Neural cell (in vitro differentiated cells): Measurements from ENCODE around the gene ESPNL. TPM values are rescaled to one million over a fixed set of nuclear protein-coding genes. Genes with fewer than 3 reads are reported as not detected.

Source experiments
- H2AFZ ChIP-seq: fragments of 200-600, 300-800 bp; sonication (generic), shearing (Covaris generic); 2 replicates; pipeline ENCODE4 v1.6.0; 2014; ENCODE audit warnings: low read depth, mild to moderate bottlenecking, antibody characterized with exemption, low read length, moderate library complexity
- H3F3A ChIP-seq: fragments of 200-600 bp; shearing (Covaris generic); 2 replicates; pipeline ENCODE4 v1.6.1; 2016; ENCODE audit warnings: mild to moderate bottlenecking, moderate library complexity, mixed read lengths, antibody characterized with exemption, low read length; ENCODE audit not compliant: insufficient read depth, poor library complexity, severe bottlenecking
- H3K27ac ChIP-seq: fragments of 200-600, 300-800 bp; sonication (generic), shearing (Covaris generic); 2 replicates; pipeline ENCODE4 v1.5.1; 2014; ENCODE audit warnings: mild to moderate bottlenecking, low read length, moderate library complexity
- H3K27me3 ChIP-seq: fragments of 300-800, 200-600 bp; sonication (generic), shearing (Covaris generic); 2 replicates; pipeline ENCODE4 v1.6.0; 2014; ENCODE audit warnings: mild to moderate bottlenecking, low read depth, low read length, moderate library complexity; ENCODE audit not compliant: insufficient read depth
- H3K36me3 ChIP-seq: fragments of 300-800, 200-600 bp; sonication (generic), shearing (Covaris generic); 2 replicates; pipeline ENCODE4 v1.5.1; 2014; ENCODE audit warnings: mild to moderate bottlenecking, antibody characterized with exemption, low read length, moderate library complexity; ENCODE audit not compliant: insufficient read depth
- H3K4me2 ChIP-seq: fragments of 300-800, 200-600 bp; sonication (generic), shearing (Covaris generic); 2 replicates; pipeline ENCODE4 v1.6.0; 2014; ENCODE audit warnings: mild to moderate bottlenecking, low read length
- H3K4me3 ChIP-seq: fragments of 300-800, 200-600 bp; sonication (generic), shearing (Covaris generic); 2 replicates; pipeline ENCODE4 v1.5.1; 2014; ENCODE audit warnings: mild to moderate bottlenecking, low read length, moderate library complexity
- H3K79me2 ChIP-seq: fragments of 200-600 bp; shearing (Covaris generic); replicated peaks from 2 replicates; pipeline ENCODE4 v1.6.0; 2014; ENCODE audit warnings: mild to moderate bottlenecking, low read length, moderate library complexity; ENCODE audit not compliant: insufficient read depth
- H3K9ac ChIP-seq: fragments of 300-800, 200-600 bp; sonication (generic), shearing (Covaris generic); 2 replicates; pipeline ENCODE4 v1.6.1; 2016; ENCODE audit warnings: mild to moderate bottlenecking, low read length, mixed read lengths
- H3K9me2 ChIP-seq: fragments of 200-600 bp; shearing (Covaris generic); 2 replicates; pipeline ENCODE4 v1.6.1; 2016; ENCODE audit warnings: mild to moderate bottlenecking, low read length, mixed read lengths; ENCODE audit not compliant: insufficient read depth
- H3K9me3 ChIP-seq: fragments of 200-600, 300-800 bp; sonication (generic), shearing (Covaris generic); 2 replicates; pipeline ENCODE4 v1.6.1; 2016; ENCODE audit warnings: mild to moderate bottlenecking, mixed run types, low read length, moderate library complexity, mixed read lengths
- H4K20me1 ChIP-seq: fragments of 200-600 bp; shearing (Covaris generic); 2 replicates; pipeline ENCODE4 v1.6.1; 2016; ENCODE audit warnings: mild to moderate bottlenecking, mixed run types; ENCODE audit not compliant: insufficient read depth
- EP300 ChIP-seq: fragments of 450-650 bp; conservative IDR thresholded peaks from 2 replicates; pipeline ENCODE4 v1.6.1; 2014; ENCODE audit warnings: antibody characterized with exemption, mild to moderate bottlenecking, moderate library complexity; ENCODE audit not compliant: poor library complexity, severe bottlenecking
- EZH2 ChIP-seq: fragments of 200-600, 300-800 bp; shearing (Covaris generic), sonication (generic); IDR thresholded peaks from 2 replicates; pipeline ENCODE4 v1.6.1; 2014; ENCODE audit warnings: antibody characterized with exemption, low read length, borderline replicate concordance, mild to moderate bottlenecking; ENCODE audit not compliant: insufficient read depth, poor library complexity, severe bottlenecking
- MXI1 ChIP-seq: fragments of 450-650 bp; conservative IDR thresholded peaks from 2 replicates; pipeline ENCODE4 v1.6.1; 2014; ENCODE audit warnings: antibody characterized with exemption, mild to moderate bottlenecking; ENCODE audit not compliant: poor library complexity, severe bottlenecking
- POLR2AphosphoS5 ChIP-seq: IDR thresholded peaks from 2 replicates; pipeline ENCODE4 v1.6.1; 2012
- RAD21 ChIP-seq: fragments of 450-650 bp; conservative IDR thresholded peaks from 2 replicates; pipeline ENCODE4 v1.6.1; 2014; ENCODE audit warnings: antibody characterized with exemption, mild to moderate bottlenecking, moderate library complexity
- SMC3 ChIP-seq: fragments of 450-650 bp; conservative IDR thresholded peaks from 2 replicates; pipeline ENCODE4 v1.6.1; 2014; ENCODE audit warnings: antibody characterized with exemption, mild to moderate bottlenecking, moderate library complexity; ENCODE audit not compliant: poor library complexity
- TAF1 ChIP-seq: IDR thresholded peaks from 2 replicates; pipeline ENCODE4 v1.6.1; 2012; ENCODE audit warnings: low read depth
- polyA plus RNA-seq: library from polyadenylated mRNA; depleted of rRNA; stranded (reverse); fragments of >200 nt; gene quantifications from 2 replicates; pipeline ENCODE4 v1.2.3, GENCODE V29; 2014
- TF ChIP-seq, protein P1 (sequence below): fragments of 450-650 bp; IDR thresholded peaks from 2 replicates; pipeline ENCODE4 v1.5.1; 2014; ENCODE audit warnings: antibody characterized with exemption, mild to moderate bottlenecking, moderate library complexity; ENCODE audit not compliant: poor library complexity, severe bottlenecking
- TF ChIP-seq, protein P2 (sequence below): IDR thresholded peaks from 2 replicates; pipeline ENCODE4 v1.6.1; 2012; ENCODE audit warnings: borderline replicate concordance

ESPNL gene
- polyA plus RNA-seq, 1 donor from 2014 or later = 0.69 TPM

DNA sequence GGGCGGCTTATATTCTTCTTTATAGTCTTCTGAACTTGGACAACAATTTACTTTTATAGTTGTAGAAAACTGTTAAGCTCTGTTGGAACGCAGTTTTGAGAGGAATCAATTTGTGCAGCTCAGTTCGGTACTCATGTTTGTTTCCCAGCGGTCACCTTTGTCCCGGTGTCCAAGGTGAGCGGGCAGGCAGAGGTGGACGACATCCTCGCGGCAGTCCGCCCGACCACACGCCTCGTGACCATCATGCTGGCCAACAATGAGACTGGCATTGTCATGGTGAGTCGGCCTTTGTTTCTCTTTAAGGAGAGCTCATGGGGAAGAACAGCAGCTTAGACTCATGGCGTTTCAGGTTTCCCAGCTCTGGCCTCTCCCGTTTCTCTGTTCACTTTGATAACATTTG is 18.6 kb upstream of the ESPNL start:
- Histone ChIP-seq H3K27me3 (no peaks in the 10 kb centered on the region), H3K4me3 (no peak overlapping the region), H3K36me3 (no peaks in the 10 kb centered on the region), H3K27ac (no peak overlapping the region), H3K4me2 (no peak overlapping the region), H2AFZ (no peak overlapping the region), H3K79me2 (peaks cover 2% of the 10 kb centered on the region), H4K20me1 (no peaks in the 10 kb centered on the region), H3F3A (no peaks in the 10 kb centered on the region), H3K9ac (no peak overlapping the region), H3K9me2 (no peaks in the 10 kb centered on the region), H3K9me3 (no peaks in the 10 kb centered on the region)
- TF ChIP-seq POLR2AphosphoS5 (no peak), EZH2 (no peak), EP300 (no peak), TAF1 (no peak), MXI1 (no peak), SMC3 (no peak), RAD21 (no peak)
- TF ChIP-seq, protein P1, sequence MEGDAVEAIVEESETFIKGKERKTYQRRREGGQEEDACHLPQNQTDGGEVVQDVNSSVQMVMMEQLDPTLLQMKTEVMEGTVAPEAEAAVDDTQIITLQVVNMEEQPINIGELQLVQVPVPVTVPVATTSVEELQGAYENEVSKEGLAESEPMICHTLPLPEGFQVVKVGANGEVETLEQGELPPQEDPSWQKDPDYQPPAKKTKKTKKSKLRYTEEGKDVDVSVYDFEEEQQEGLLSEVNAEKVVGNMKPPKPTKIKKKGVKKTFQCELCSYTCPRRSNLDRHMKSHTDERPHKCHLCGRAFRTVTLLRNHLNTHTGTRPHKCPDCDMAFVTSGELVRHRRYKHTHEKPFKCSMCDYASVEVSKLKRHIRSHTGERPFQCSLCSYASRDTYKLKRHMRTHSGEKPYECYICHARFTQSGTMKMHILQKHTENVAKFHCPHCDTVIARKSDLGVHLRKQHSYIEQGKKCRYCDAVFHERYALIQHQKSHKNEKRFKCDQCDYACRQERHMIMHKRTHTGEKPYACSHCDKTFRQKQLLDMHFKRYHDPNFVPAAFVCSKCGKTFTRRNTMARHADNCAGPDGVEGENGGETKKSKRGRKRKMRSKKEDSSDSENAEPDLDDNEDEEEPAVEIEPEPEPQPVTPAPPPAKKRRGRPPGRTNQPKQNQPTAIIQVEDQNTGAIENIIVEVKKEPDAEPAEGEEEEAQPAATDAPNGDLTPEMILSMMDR = no peak
- TF ChIP-seq, protein P2, sequence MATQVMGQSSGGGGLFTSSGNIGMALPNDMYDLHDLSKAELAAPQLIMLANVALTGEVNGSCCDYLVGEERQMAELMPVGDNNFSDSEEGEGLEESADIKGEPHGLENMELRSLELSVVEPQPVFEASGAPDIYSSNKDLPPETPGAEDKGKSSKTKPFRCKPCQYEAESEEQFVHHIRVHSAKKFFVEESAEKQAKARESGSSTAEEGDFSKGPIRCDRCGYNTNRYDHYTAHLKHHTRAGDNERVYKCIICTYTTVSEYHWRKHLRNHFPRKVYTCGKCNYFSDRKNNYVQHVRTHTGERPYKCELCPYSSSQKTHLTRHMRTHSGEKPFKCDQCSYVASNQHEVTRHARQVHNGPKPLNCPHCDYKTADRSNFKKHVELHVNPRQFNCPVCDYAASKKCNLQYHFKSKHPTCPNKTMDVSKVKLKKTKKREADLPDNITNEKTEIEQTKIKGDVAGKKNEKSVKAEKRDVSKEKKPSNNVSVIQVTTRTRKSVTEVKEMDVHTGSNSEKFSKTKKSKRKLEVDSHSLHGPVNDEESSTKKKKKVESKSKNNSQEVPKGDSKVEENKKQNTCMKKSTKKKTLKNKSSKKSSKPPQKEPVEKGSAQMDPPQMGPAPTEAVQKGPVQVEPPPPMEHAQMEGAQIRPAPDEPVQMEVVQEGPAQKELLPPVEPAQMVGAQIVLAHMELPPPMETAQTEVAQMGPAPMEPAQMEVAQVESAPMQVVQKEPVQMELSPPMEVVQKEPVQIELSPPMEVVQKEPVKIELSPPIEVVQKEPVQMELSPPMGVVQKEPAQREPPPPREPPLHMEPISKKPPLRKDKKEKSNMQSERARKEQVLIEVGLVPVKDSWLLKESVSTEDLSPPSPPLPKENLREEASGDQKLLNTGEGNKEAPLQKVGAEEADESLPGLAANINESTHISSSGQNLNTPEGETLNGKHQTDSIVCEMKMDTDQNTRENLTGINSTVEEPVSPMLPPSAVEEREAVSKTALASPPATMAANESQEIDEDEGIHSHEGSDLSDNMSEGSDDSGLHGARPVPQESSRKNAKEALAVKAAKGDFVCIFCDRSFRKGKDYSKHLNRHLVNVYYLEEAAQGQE = no peak

DNA sequence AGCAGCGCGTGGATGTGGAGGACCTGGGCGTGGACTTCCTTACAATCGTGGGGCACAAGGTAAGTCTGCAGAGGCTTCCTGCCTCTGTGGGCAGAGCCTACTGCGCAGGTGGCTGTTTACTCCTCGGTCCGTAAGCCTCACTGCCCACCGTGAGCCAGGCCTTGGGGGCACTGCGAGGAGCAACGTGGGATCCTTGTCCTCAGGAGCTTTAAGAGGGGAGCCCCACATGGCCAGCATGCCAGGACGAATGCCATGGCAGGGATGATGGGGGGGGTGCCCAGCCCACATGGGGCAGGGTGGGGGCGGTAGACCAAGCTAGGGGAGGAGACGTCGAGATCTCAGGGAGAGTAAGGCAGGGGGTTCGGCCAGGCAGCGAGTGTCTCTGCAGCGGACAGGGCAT is 18.0 kb upstream of the ESPNL start:
- Histone ChIP-seq H3K36me3 (no peaks in the 10 kb centered on the region), H3K9ac (no peak overlapping the region), H2AFZ (no peak overlapping the region), H3F3A (no peaks in the 10 kb centered on the region), H3K9me2 (no peaks in the 10 kb centered on the region), H3K4me2 (no peak overlapping the region), H3K9me3 (no peaks in the 10 kb centered on the region), H3K27me3 (no peaks in the 10 kb centered on the region), H4K20me1 (no peaks in the 10 kb centered on the region), H3K4me3 (no peak overlapping the region), H3K79me2 (no peaks in the 10 kb centered on the region), H3K27ac (no peak overlapping the region)
- no peak for TF ChIP-seq MXI1
- TF ChIP-seq, protein P1 = no peak
- no peak for TF ChIP-seq SMC3
